Astrocyte of the spinal cord (primary cell): ENCODE measurements around the gene CLIP1.

Experiments
- DNase-seq: peaks from one replicate; pipeline ENCODE4 v3.0.0; 2011; ENCODE audit warnings: low read depth, low spot score
- H3K4me3 ChIP-seq: 2 replicates; pipeline ENCODE4 v1.5.1; 2011; ENCODE audit warnings: low read depth, mild to moderate bottlenecking, low read length, moderate library complexity
- in situ Hi-C: cut with HindIII; loops from 2 replicates; pipeline ENCODE4 v1.10.0; 2017; ENCODE audit warnings: low sequenced_read_pairs
- TF ChIP-seq, protein P1 (sequence below): IDR thresholded peaks from 2 replicates; pipeline ENCODE4 v1.5.1; 2012; ENCODE audit warnings: low read depth, mild to moderate bottlenecking, low read length, inconsistent platforms

The CLIP1 gene

DNA sequence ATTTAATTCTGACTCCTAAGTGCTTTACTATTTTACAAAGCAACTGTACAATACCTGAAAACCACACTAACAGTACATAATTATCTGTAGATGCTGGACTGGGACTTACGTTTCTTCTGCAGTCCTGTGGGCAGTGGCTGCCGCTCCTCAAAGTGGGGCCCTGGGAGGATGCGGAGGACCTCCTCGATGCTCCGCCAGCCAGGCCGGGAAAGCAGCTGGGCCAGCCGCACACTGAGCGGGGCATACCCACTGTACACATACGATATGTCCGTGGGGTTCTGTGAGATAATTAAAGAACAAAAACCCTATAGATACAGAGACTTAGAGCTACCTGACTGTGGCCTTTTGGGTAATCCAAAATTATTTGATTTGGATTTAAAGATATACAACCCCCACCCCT lies 189.8 kb downstream of the CLIP1 start:
- TF ChIP-seq, protein P1, sequence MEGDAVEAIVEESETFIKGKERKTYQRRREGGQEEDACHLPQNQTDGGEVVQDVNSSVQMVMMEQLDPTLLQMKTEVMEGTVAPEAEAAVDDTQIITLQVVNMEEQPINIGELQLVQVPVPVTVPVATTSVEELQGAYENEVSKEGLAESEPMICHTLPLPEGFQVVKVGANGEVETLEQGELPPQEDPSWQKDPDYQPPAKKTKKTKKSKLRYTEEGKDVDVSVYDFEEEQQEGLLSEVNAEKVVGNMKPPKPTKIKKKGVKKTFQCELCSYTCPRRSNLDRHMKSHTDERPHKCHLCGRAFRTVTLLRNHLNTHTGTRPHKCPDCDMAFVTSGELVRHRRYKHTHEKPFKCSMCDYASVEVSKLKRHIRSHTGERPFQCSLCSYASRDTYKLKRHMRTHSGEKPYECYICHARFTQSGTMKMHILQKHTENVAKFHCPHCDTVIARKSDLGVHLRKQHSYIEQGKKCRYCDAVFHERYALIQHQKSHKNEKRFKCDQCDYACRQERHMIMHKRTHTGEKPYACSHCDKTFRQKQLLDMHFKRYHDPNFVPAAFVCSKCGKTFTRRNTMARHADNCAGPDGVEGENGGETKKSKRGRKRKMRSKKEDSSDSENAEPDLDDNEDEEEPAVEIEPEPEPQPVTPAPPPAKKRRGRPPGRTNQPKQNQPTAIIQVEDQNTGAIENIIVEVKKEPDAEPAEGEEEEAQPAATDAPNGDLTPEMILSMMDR, result no peak
- in situ Hi-C loops, result no loop called here
- no peak overlapping the region for H3K4me3 ChIP-seq
- DNase-seq, result no peak

DNA sequence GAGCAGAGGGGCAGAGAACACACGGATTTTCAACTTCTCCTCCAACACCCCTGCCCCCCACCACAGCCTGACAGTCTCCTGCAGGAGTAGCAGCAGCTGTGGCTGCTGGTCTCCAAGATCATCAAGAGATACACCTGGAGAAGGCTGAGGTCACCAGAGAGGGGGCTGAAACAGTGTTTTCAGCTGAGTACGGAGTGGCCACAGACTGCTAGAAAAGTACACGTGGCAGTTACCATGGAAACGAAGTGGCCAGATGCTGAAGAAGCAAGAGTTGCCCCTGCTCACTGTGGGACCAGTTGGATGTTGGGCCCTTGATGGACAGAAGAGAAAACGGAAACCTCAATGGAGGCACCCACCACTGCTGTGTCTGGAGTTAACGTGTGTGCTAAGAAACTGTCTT lies 191.7 kb downstream of the CLIP1 start:
- TF ChIP-seq, protein P1, result no peak
- H3K4me3 ChIP-seq, result no peak overlapping the region
- DNase-seq, result no peak
- in situ Hi-C loops, result no loop called here

DNA sequence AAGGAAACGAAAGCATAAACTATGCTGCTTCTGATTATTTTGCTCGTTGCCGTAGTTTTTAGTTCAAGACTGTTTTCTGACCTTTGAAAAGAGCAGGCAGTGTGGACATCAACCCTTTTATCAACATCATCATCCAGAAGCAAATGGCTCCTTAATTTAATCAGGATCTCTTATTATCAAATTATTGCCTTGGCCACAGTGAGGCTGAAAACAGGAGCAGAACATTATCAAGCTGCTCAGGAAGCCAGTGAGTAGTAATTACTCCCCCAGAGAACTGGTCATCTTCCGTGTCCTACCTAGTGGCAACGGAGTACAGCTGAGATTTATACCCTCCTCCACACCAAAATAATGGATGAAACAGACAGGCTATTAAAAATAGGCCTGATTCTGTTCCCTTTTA lies 194.4 kb downstream of the CLIP1 start:
- TF ChIP-seq, protein P1, result no peak
- in situ Hi-C loops, result no loop called here
- DNase-seq, result no peak
- no peak overlapping the region for H3K4me3 ChIP-seq

DNA sequence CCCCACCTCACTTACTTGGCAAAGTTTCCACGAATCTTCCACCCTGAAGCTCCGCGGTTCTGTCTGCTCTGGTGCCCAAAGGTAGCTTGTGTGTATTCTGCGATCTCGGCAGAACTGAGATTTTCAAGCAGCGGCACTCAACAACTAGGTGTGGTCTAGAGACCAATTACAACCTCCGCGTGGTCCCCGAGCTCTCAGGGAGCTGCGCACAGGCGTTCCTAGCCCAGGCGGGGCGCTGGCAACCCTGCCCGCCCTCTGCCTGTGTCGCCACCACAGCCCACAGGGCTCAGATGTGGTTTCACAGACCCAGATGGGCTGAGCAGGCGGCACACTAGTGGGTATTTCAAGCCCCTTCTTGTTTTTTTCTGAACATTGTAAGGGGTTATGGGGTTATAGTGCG lies 195.1 kb downstream of the CLIP1 start:
- no peak overlapping the region for H3K4me3 ChIP-seq
- no peak for DNase-seq
- in situ Hi-C loops, result no loop called here
- TF ChIP-seq, protein P1, result no peak

DNA sequence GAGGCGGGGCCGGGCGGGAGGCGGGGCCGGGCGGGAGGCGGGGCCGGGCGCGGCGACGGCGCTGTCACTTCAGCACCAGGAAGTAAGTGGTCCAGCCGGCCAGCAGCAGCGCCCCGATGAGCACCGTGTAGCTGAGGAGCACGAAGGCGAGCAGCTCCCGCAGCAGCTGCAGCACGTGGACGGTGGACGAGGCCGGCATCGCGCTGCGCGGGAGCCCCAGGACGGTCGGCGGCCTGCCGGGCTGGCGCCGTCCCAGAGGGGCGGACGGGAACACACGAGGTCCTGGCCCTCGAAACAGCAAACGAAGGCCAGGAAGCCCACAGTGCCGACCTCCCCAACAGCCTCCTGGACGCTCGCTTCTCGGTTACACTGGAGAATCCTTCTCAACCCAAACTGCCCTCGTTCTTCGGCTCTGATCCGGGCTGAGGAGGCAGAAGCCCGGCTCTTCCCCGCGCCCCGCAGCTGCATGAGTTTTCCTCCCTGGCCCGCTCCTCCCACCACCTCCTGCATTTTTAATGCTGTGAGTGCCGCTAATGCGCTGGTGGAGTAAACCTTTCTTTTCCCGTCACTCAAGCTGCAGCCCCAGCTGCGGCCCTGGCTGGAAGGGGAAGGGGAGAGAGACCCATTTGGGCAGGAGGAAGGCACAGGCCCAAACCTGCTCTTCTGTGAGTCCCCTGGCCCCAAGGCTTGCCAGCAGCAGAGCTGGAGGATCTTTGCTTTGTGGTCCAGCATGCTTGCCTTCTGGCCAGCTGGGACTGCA lies 195.9 kb downstream of the CLIP1 start:
- in situ Hi-C loops, result no loop called here
- DNase-seq, result no peak
- TF ChIP-seq, protein P1, result no peak
- H3K4me3 ChIP-seq, result peak overlapping the region; percentile 21

DNA sequence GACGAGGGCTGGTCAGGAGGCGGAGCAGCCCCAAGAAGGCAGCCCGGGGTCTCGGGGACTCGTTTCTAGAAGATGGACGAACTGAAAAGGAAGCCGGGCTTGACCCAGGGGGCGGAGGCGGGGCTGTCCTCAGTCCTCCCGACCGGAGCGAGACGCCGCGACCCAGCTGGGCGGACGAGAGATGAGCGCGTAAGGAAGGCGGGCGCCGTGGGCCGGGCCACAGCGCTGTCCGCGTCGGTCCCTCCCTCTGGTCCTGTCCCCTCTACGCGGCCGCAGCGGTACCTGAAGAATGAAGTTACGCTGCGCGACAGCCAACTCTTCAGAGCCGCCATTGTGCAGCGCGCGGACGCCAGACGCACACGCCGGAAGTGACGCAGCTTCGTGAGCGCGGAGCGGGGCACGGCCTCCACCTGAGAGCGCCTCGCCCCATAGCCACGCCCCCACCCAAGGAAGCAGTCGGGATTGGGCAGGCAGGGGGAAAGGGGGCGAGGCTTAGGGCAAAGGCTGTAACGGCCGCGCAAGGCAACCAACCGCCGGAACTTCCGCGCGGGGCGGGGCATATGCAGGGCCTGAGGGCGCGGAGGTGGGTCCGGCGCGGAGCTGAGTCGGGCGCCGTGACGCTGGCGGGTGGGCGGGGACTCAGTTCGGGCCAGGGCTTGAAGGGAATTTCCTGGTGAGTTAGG lies 196.6 kb downstream of the CLIP1 start, which contains the start of gene DIABLO:
TSS of gene DIABLO (minus strand) at position 370 of the 683 bp plus-strand sequence. CDS start at position 332, 38 bp downstream.
- in situ Hi-C loops, result no loop called here
- TF ChIP-seq, protein P1, result no peak
- H3K4me3 ChIP-seq, result peak within 1 kb of the TSS; percentile 86
- peak; percentile 100 for DNase-seq
